ACC112 (cell line): ENCODE measurements around the gene GABRB2.

Experiments used
- H2AFZ ChIP-seq: fragments of 200-600 bp; sonication (generic); one replicate; pipeline ENCODE4 v1.6.0; 2017; ENCODE audit warnings: antibody characterized with exemption, low read length; ENCODE audit not compliant: unreplicated experiment
- H3K27ac ChIP-seq: fragments of 200-600 bp; sonication (generic); 2 replicates; pipeline ENCODE4 v1.5.1; 2014; ENCODE audit warnings: low read depth, mild to moderate bottlenecking, antibody characterized with exemption, low read length, moderate library complexity
- H3K27me3 ChIP-seq: fragments of 200-600 bp; sonication (generic); 2 replicates; pipeline ENCODE4 v1.6.1; 2014; ENCODE audit warnings: mild to moderate bottlenecking, antibody characterized with exemption, low read length, moderate library complexity, mixed read lengths; ENCODE audit not compliant: insufficient read depth
- H3K36me3 ChIP-seq: fragments of 200-600 bp; sonication (generic); 2 replicates; pipeline ENCODE4 v1.6.1; 2016; ENCODE audit warnings: mild to moderate bottlenecking, antibody characterized with exemption, low read length, moderate library complexity, mixed read lengths; ENCODE audit not compliant: insufficient read depth
- H3K4me1 ChIP-seq: fragments of 200-600 bp; sonication (generic); one replicate; pipeline ENCODE4 v1.6.1; 2016; ENCODE audit warnings: low read length, mixed read lengths; ENCODE audit not compliant: insufficient read depth, unreplicated experiment, control insufficient read depth
- H3K4me3 ChIP-seq: fragments of 200-600 bp; sonication (generic); 2 replicates; pipeline ENCODE4 v1.5.1; 2014; ENCODE audit warnings: mild to moderate bottlenecking, low read depth, low read length
- H3K79me2 ChIP-seq: fragments of 200-600 bp; sonication (generic); one replicate; pipeline ENCODE4 v1.6.0; 2016; ENCODE audit warnings: low read length; ENCODE audit not compliant: control insufficient read depth, unreplicated experiment, insufficient read depth

The GABRB2 gene

DNA sequence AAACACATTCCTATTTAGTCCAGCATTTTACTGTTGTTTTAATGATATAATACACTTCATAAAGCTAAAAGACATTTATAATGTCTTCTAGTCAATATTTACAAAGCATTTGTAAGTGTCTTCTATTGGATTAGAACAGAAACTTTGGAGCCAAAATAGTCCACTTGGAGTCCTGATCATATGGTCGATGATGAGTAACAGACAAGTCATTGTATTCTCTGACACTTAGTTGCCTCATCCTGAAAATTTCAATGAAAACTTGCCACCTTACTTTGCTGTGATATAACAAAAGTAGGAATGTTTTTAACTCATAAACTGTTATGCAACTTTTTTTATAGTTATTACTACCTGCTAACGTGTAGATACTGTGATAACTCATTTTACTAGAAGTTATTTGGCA is 132.5 kb downstream of the GABRB2 start:
- H3K27ac ChIP-seq = no peak overlapping the region

DNA sequence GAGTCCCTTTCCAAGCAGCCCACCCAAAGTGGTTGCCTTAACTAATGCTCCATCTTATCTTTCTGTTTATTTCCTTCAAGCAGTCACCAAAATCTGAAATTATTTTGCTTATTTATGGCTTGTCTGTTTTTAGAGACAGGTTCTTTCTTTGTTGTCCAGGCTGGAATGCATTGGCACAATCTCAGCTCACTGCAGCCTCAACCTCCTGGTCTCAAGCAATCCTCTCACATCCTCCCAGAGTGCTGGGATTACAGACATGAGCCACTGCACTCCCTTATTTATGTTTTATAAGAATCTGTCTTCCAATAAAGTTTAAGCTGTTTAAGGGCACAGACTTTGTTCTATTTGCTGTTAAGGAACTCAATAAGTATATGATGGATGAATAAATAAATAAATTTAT is 133.7 kb downstream of the GABRB2 start:
- no peak overlapping the region for H3K4me3 ChIP-seq
- no peak overlapping the region for H3K27ac ChIP-seq
- H3K27me3 ChIP-seq = no peaks in the 10 kb centered on the region
- H3K79me2 ChIP-seq = no peaks in the 10 kb centered on the region
- H2AFZ ChIP-seq = no peak overlapping the region
- no peaks in the 10 kb centered on the region for H3K4me1 ChIP-seq
- no peaks in the 10 kb centered on the region for H3K36me3 ChIP-seq

More for the DNA sequence above, 132.5 kb downstream of the GABRB2 start:
- Histone ChIP-seq H3K4me3 (no peak overlapping the region), H2AFZ (no peak overlapping the region), H3K36me3 (no peaks in the 10 kb centered on the region), H3K27me3 (no peaks in the 10 kb centered on the region), H3K4me1 (no peaks in the 10 kb centered on the region), H3K79me2 (no peaks in the 10 kb centered on the region)

DNA sequence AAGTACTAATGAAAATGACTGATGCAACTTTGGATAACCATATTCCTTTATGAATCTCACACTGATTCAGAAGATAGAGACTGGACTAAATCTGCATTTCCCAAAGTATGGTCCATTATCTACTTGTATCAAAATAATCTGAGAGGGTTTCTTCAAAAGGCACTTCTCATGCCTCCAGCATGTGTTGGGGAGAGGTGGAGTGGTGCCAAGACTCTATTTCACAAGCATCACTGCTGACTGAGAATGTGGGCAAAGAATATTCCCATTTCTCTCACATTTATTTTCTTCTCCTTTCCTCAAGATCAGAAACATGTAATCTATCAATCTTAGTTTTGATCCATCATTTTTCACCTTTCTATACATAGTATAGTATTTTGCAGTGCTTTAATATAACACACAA is 135.4 kb downstream of the GABRB2 start:
- Histone ChIP-seq H3K4me3 (no peak overlapping the region), H3K27ac (no peak overlapping the region), H3K79me2 (no peaks in the 10 kb centered on the region), H3K36me3 (no peaks in the 10 kb centered on the region), H3K4me1 (no peaks in the 10 kb centered on the region), H2AFZ (no peak overlapping the region), H3K27me3 (no peaks in the 10 kb centered on the region)

DNA sequence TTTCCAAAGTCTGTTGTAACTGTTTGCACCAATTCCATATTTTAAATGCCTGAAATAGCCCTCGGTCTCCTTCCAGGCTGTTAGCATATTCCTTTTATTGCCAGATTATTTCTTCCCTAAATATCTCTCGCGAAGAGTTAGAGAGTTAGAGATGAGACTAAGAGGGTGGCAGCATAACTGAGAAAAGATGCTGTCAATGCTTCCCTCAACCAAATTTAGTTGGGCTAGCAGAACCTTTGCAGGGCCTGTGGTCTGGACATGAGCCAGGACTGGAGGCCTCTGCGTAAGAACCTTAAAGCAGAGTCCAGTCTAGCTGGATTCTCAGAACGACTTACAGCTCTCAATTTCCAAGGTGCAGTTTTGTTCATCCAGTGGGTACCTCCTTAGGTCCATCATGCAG is 135.9 kb downstream of the GABRB2 start:
- Histone ChIP-seq H2AFZ (no peak overlapping the region), H3K79me2 (no peaks in the 10 kb centered on the region), H3K27ac (no peak overlapping the region), H3K27me3 (no peaks in the 10 kb centered on the region), H3K36me3 (no peaks in the 10 kb centered on the region), H3K4me3 (no peak overlapping the region), H3K4me1 (no peaks in the 10 kb centered on the region)

DNA sequence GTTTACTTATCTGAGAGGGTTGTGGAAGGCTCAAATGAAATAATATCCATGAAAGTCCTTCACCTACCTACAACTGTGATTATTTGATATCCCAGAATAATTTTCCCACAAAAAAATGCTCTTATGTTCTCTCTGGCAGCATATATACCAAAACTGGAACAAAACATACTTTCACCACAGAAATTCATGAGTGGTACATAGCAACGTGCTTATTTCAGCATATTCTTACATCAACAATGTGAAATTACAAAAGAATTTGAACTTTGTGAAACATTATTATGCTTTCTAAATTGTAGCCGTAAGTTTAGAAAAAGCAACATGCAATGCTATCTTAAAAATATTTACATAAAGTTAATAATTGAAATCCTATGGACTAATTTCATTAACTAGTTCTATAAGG is 137.1 kb downstream of the GABRB2 start:
- Histone ChIP-seq H3K27me3 (no peaks in the 10 kb centered on the region), H3K4me1 (no peaks in the 10 kb centered on the region), H3K27ac (no peak overlapping the region), H2AFZ (no peak overlapping the region), H3K4me3 (no peak overlapping the region), H3K79me2 (no peaks in the 10 kb centered on the region), H3K36me3 (no peaks in the 10 kb centered on the region)

DNA sequence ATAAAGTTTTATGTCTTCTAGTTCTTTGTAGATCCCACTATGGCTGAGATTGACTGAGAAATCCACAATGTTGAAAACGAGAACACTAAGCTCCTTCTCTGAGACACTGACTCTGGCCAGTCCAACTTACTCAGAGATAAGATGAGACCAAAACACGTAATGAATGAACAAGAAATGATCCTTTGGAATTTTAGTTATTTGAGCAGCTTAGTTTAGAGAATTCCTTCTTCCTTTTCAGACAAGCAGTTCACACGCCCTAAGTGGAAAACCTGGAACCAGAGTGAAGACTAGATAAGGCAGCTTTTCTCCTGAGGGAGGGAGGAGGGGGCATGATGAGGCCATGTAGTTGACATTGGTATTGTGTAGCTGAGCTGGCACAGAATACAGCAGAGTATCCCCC is 139.6 kb downstream of the GABRB2 start:
- Histone ChIP-seq H3K27me3 (no peaks in the 10 kb centered on the region), H3K4me3 (no peak overlapping the region), H3K4me1 (no peaks in the 10 kb centered on the region), H2AFZ (no peak overlapping the region), H3K36me3 (no peaks in the 10 kb centered on the region), H3K27ac (no peak overlapping the region), H3K79me2 (no peaks in the 10 kb centered on the region)

DNA sequence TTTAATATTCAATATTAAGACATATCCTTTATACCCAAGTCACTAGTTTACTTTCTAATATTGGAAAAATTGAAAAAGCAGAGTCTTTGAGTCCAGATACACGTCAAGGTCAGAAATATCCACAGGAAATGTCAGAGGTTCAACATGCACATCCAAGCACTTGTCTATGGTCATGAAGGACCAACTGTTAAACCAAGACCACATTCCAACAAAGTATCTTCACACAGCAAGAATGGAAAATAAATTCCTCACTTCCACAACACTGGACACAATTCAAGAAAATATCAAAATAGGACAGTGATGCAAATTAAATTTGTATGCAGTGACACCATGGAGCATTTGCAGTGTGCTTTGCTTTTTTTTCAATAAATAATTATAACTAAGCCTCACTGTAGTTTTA is 142.5 kb downstream of the GABRB2 start:
- H2AFZ ChIP-seq = no peak overlapping the region
- H3K4me1 ChIP-seq = no peaks in the 10 kb centered on the region
- no peak overlapping the region for H3K4me3 ChIP-seq
- H3K27ac ChIP-seq = no peak overlapping the region
- no peaks in the 10 kb centered on the region for H3K27me3 ChIP-seq
- H3K79me2 ChIP-seq = no peaks in the 10 kb centered on the region
- no peaks in the 10 kb centered on the region for H3K36me3 ChIP-seq

DNA sequence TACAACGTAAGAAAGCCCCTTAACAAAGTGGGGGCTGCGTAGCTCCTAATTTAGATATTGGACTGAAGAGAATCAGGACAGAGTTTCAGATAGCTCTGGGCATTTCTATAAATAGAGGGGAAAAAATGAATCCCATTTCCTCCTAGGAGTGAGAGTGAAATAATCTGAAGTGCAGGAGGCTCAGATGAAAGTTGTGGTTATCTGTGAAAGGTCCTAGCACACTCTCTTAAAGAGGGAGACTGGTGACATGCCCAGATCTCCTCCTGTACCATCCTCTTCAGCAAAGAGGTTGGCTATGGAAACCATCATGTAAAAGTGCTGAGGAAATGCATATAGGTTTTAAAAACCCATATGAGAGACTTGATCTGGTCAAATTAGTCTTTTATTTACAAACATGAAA is 143.4 kb downstream of the GABRB2 start:
- no peaks in the 10 kb centered on the region for H3K36me3 ChIP-seq
- no peaks in the 10 kb centered on the region for H3K27me3 ChIP-seq
- no peak overlapping the region for H3K27ac ChIP-seq
- H2AFZ ChIP-seq = no peak overlapping the region
- H3K79me2 ChIP-seq = no peaks in the 10 kb centered on the region
- no peak overlapping the region for H3K4me3 ChIP-seq
- H3K4me1 ChIP-seq = no peaks in the 10 kb centered on the region

DNA sequence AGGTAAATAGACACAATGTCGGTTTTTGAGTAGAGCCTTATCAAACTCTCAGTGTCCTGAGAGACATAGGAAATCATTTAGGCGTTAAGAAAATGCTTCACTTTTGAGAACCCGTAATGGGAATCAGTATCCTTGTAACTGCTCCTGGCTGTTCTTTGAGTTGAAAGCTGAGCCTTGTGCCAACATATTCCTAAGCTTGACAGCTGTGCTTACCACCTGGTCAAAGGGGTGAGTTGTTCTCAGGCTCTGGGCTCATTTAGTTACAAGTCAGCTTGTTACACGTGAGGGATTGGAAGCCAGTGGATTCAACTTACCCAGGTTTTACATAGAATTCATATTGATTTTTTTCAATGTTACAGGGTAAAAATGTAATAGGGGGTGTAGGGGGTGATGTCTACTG is 145.9 kb downstream of the GABRB2 start:
- Histone ChIP-seq H3K79me2 (no peaks in the 10 kb centered on the region), H3K4me1 (no peaks in the 10 kb centered on the region), H2AFZ (no peak overlapping the region), H3K4me3 (no peak overlapping the region), H3K27ac (no peak overlapping the region), H3K27me3 (no peaks in the 10 kb centered on the region), H3K36me3 (no peaks in the 10 kb centered on the region)

DNA sequence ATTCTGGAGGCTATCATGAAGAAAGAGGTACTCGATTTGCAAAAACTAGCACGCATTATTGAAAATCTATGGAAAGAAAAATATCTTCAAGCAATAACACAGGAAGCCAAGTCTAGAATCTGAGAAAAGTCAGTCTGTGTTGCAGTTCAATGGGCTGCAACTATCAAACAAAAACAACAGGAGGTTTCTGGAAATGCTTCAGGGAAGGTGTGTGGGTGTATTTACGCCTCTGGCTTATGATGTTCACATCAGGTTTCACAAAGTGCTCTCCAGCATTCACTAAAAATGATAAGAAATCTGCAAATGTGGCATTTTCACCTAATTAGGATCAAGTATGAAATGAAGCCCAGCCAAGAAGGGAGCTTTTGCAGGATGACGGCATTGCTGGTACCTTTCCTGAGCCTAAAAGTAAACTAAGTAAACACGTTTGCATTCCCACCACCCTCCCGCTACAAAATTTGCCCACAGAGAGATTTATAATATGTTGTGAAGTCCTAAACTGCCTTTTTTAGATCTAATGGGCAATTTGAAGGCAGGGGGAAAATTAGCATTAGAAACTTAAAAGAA is 146.4 kb downstream of the GABRB2 start:
- no peak overlapping the region for H2AFZ ChIP-seq
- no peaks in the 10 kb centered on the region for H3K4me1 ChIP-seq
- no peak overlapping the region for H3K4me3 ChIP-seq
- no peak overlapping the region for H3K27ac ChIP-seq
- H3K36me3 ChIP-seq = no peaks in the 10 kb centered on the region
- no peaks in the 10 kb centered on the region for H3K27me3 ChIP-seq
- H3K79me2 ChIP-seq = no peaks in the 10 kb centered on the region

DNA sequence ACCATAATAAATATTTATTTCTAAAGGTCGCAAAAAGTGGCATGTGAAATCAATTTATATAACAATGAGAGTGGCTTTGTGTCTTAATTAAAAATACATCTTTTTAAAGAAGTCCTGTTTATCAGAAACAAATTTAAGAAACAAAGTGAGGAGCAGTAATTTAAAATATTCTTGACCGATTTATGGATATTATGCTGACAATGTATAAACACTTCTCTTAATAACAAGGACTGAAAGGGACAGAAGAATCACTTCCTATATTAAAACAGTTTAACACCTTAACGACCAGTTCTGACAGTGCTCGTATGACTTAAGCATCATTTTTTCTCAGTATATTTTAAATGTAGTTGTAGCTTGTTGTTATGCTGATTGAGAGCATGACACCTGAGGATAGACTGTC is 149.1 kb downstream of the GABRB2 start:
- Histone ChIP-seq H3K27ac (no peak overlapping the region), H3K4me3 (no peak overlapping the region), H2AFZ (no peak overlapping the region), H3K36me3 (no peaks in the 10 kb centered on the region), H3K27me3 (no peaks in the 10 kb centered on the region), H3K4me1 (no peaks in the 10 kb centered on the region), H3K79me2 (no peaks in the 10 kb centered on the region)
